ENCODE results near the gene WWOX.

DNA sequence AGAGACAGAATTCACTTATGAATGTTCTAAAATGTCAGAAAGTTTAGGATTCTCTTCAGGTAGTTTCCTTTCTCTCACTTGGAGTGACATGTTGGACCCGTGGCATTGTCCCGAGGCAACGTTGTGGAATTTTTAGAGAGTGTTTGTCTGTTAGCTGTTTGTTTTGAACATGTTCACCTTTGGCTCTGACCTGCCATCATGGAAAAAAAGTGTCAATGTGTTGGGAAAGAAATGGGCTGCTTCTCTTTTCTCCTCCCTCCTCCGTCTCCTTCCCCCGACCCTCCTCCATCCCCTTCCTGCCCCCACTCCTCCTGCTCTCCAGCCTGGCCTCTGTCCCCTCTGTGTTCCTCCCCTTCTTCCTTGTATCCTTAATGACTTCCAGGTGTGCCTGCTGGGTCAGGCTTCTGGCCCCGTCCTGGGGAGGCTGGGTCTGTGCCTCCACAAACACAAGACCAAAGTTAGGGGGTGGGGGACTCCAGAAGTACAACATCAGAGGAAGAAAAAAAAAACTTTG lies 1038.0 kb downstream of the WWOX start:
- TF ChIP-seq, protein P1, sequence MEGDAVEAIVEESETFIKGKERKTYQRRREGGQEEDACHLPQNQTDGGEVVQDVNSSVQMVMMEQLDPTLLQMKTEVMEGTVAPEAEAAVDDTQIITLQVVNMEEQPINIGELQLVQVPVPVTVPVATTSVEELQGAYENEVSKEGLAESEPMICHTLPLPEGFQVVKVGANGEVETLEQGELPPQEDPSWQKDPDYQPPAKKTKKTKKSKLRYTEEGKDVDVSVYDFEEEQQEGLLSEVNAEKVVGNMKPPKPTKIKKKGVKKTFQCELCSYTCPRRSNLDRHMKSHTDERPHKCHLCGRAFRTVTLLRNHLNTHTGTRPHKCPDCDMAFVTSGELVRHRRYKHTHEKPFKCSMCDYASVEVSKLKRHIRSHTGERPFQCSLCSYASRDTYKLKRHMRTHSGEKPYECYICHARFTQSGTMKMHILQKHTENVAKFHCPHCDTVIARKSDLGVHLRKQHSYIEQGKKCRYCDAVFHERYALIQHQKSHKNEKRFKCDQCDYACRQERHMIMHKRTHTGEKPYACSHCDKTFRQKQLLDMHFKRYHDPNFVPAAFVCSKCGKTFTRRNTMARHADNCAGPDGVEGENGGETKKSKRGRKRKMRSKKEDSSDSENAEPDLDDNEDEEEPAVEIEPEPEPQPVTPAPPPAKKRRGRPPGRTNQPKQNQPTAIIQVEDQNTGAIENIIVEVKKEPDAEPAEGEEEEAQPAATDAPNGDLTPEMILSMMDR (IDR thresholded peaks at IDR 0.05; ENCODE audit: low read depth, low read length): no peak
- TF ChIP-seq, protein P2, sequence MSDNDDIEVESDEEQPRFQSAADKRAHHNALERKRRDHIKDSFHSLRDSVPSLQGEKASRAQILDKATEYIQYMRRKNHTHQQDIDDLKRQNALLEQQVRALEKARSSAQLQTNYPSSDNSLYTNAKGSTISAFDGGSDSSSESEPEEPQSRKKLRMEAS (IDR thresholded peaks at IDR 0.05; ENCODE audit: low read depth, low read length): no peak
- TF ChIP-seq POLR2A (IDR thresholded peaks at IDR 0.05; ENCODE audit: extremely low read depth, insufficient read length): no peak

Data from NB4 (cell line).